GM12873 (cell line): Measurements from ENCODE around the gene SGO2.

ENCODE experiments used
- CTCF ChIP-seq: IDR thresholded peaks from 2 replicates; pipeline ENCODE4 v1.5.1; 2012; ENCODE audit warnings: low read depth, mild to moderate bottlenecking, moderate library complexity, low read length, control low read depth; ENCODE audit not compliant: insufficient read depth; ENCODE audit errors: missing control alignments

The SGO2 gene

GRCh38 chr2:200592406-200593075 is 66.5 kb downstream of the SGO2 start:
- TF ChIP-seq CTCF: no peak

GRCh38 chr2:200593905-200594304 is 67.9 kb downstream of the SGO2 start:
- no peak for TF ChIP-seq CTCF

- TF ChIP-seq CTCF: no peak
Observed at GRCh38 chr2:200595913-200596312, 69.9 kb downstream of the SGO2 start.

GRCh38 chr2:200596774-200597570 is 71.0 kb downstream of the SGO2 start:
- TF ChIP-seq CTCF: no peak

- TF ChIP-seq CTCF: no peak
Observed at GRCh38 chr2:200599206-200599605, 73.2 kb downstream of the SGO2 start.

GRCh38 chr2:200600549-200601225 is 74.7 kb downstream of the SGO2 start:
- no peak for TF ChIP-seq CTCF

- no peak for TF ChIP-seq CTCF
Observed at GRCh38 chr2:200602584-200602983, 76.6 kb downstream of the SGO2 start.
